ENCODE results near the gene MCF2L2.
"Not testable (repeated sequence)": the region's sequence is repeated elsewhere in the genome, so short reads cannot be mapped to it uniquely, and the experiment has no call there.

MCF2L2 gene

GRCh38 chr3:183371600-183371968, 56.8 kb downstream of the MCF2L2 start:
- H3K36me3 ChIP-seq (ENCODE audit: control insufficient read depth in 2 of 2, insufficient read depth in 2 of 2, low read length in 2 of 2); H3K9me3 ChIP-seq (ENCODE audit: control insufficient read depth in 2 of 2, low read length in 2 of 2); H3K9ac ChIP-seq (ENCODE audit: low read depth in 1 of 2, low read length in 2 of 2); H3K27ac ChIP-seq (ENCODE audit: low read depth in 2 of 2, low read length in 2 of 2); H3K27me3 ChIP-seq (ENCODE audit: control insufficient read depth in 2 of 2, insufficient read depth in 2 of 2, low read length in 2 of 2); H3K4me3 ChIP-seq (ENCODE audit: low read length in 2 of 2): not testable (repeated sequence)
- H3K4me1 ChIP-seq (ENCODE audit: control insufficient read depth in 2 of 2, insufficient read depth in 2 of 2, low read length in 2 of 2), result peaks cover 6 to 10% of the 10 kb centered on the region in 2 donors

DNA sequence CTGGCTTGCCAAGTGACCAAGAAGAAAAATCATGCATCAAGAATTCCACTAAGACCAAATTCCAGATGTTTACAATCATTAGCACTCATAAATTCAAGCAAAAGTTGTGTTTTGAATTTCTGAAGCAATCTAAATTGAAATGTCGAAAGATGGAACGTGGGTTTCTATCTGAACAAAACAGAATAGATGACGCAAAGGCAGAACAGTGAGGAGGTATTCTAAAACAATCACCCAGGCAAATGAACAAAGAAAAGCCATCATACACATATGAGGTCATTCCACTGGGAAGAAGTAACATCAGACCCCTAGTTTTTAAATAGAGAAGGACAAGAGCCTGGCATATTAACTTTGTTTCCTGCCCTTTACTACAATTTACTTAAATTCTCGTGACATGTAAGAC, 58.0 kb downstream of the MCF2L2 start:
- Histone ChIP-seq H3K27ac (ENCODE audit: low read depth in 2 of 2, low read length in 2 of 2) (no peak overlapping the region), H3K27me3 (ENCODE audit: control insufficient read depth in 2 of 2, insufficient read depth in 2 of 2, low read length in 2 of 2) (no peaks in the 10 kb centered on the region), H3K36me3 (ENCODE audit: control insufficient read depth in 2 of 2, insufficient read depth in 2 of 2, low read length in 2 of 2) (no peaks in the 10 kb centered on the region), H3K9me3 (ENCODE audit: control insufficient read depth in 2 of 2, low read length in 2 of 2) (no peaks in the 10 kb centered on the region), H3K4me1 (ENCODE audit: control insufficient read depth in 2 of 2, insufficient read depth in 2 of 2, low read length in 2 of 2) (peaks cover 8 to 10% of the 10 kb centered on the region in 2 donors), H3K9ac (ENCODE audit: low read depth in 1 of 2, low read length in 2 of 2) (no peak overlapping the region), H3K4me3 (ENCODE audit: low read length in 2 of 2) (no peak overlapping the region)

GRCh38 chr3:183369627-183370026, 58.8 kb downstream of the MCF2L2 start:
- no peaks in the 10 kb centered on the region for H3K9me3 ChIP-seq (ENCODE audit: control insufficient read depth in 2 of 2, low read length in 2 of 2)
- H3K27me3 ChIP-seq (ENCODE audit: control insufficient read depth in 2 of 2, insufficient read depth in 2 of 2, low read length in 2 of 2), result no peaks in the 10 kb centered on the region
- H3K9ac ChIP-seq (ENCODE audit: low read depth in 1 of 2, low read length in 2 of 2), result no peak overlapping the region
- H3K36me3 ChIP-seq (ENCODE audit: control insufficient read depth in 2 of 2, insufficient read depth in 2 of 2, low read length in 2 of 2), result no peaks in the 10 kb centered on the region
- H3K4me3 ChIP-seq (ENCODE audit: low read length in 2 of 2), result no peak overlapping the region
- H3K27ac ChIP-seq (ENCODE audit: low read depth in 2 of 2, low read length in 2 of 2), result no peak overlapping the region
- peaks cover 8 to 10% of the 10 kb centered on the region in 2 donors for H3K4me1 ChIP-seq (ENCODE audit: control insufficient read depth in 2 of 2, insufficient read depth in 2 of 2, low read length in 2 of 2)

DNA sequence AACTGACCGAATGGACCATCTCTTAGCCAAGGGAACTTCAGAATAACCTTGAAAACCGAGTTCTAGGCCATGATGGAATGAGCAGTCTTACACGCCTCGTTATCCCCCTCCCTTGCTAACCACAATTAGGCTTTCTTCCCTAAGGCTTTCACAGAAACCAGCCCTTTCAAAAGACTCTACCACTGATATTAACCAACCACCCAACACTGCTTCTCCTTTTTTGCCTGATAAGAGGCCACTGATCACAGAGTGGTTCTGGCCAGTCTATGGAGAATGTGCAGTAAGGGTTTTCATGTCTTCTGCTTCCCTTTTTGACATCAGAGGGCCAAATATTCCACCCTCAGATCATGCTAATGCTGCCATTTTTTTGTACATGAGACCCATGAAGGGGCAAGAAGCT, 59.3 kb downstream of the MCF2L2 start:
- H3K27ac ChIP-seq (ENCODE audit: low read depth in 2 of 2, low read length in 2 of 2), result no peak overlapping the region
- peaks cover 8 to 10% of the 10 kb centered on the region in 2 donors for H3K4me1 ChIP-seq (ENCODE audit: control insufficient read depth in 2 of 2, insufficient read depth in 2 of 2, low read length in 2 of 2)
- no peak overlapping the region for H3K9ac ChIP-seq (ENCODE audit: low read depth in 1 of 2, low read length in 2 of 2)
- H3K4me3 ChIP-seq (ENCODE audit: low read length in 2 of 2), result no peak overlapping the region
- H3K27me3 ChIP-seq (ENCODE audit: control insufficient read depth in 2 of 2, insufficient read depth in 2 of 2, low read length in 2 of 2), result no peaks in the 10 kb centered on the region
- no peaks in the 10 kb centered on the region for H3K36me3 ChIP-seq (ENCODE audit: control insufficient read depth in 2 of 2, insufficient read depth in 2 of 2, low read length in 2 of 2)
- H3K9me3 ChIP-seq (ENCODE audit: control insufficient read depth in 2 of 2, low read length in 2 of 2), result no peaks in the 10 kb centered on the region

- Histone ChIP-seq H3K27ac (ENCODE audit: low read depth in 2 of 2, low read length in 2 of 2) (no peak overlapping the region), H3K4me3 (ENCODE audit: low read length in 2 of 2) (no peak overlapping the region), H3K4me1 (ENCODE audit: control insufficient read depth in 2 of 2, insufficient read depth in 2 of 2, low read length in 2 of 2) (no peaks in the 10 kb centered on the region), H3K9ac (ENCODE audit: low read depth in 1 of 2, low read length in 2 of 2) (no peak overlapping the region), H3K9me3 (ENCODE audit: control insufficient read depth in 2 of 2, low read length in 2 of 2) (no peaks in the 10 kb centered on the region), H3K27me3 (ENCODE audit: control insufficient read depth in 2 of 2, insufficient read depth in 2 of 2, low read length in 2 of 2) (no peaks in the 10 kb centered on the region), H3K36me3 (ENCODE audit: control insufficient read depth in 2 of 2, insufficient read depth in 2 of 2, low read length in 2 of 2) (no peaks in the 10 kb centered on the region)
Measured at GRCh38 chr3:183360971-183361624, 67.3 kb downstream of the MCF2L2 start.

- no peaks in the 10 kb centered on the region for H3K4me1 ChIP-seq (ENCODE audit: control insufficient read depth in 2 of 2, insufficient read depth in 2 of 2, low read length in 2 of 2)
- H3K4me3 ChIP-seq (ENCODE audit: low read length in 2 of 2), result no peak overlapping the region
- H3K9ac ChIP-seq (ENCODE audit: low read depth in 1 of 2, low read length in 2 of 2), result no peak overlapping the region
- no peak overlapping the region for H3K27ac ChIP-seq (ENCODE audit: low read depth in 2 of 2, low read length in 2 of 2)
- H3K9me3 ChIP-seq (ENCODE audit: control insufficient read depth in 2 of 2, low read length in 2 of 2), result no peaks in the 10 kb centered on the region
- H3K27me3 ChIP-seq (ENCODE audit: control insufficient read depth in 2 of 2, insufficient read depth in 2 of 2, low read length in 2 of 2), result no peaks in the 10 kb centered on the region
- H3K36me3 ChIP-seq (ENCODE audit: control insufficient read depth in 2 of 2, insufficient read depth in 2 of 2, low read length in 2 of 2), result no peaks in the 10 kb centered on the region
Measured at GRCh38 chr3:183359036-183359435, 69.4 kb downstream of the MCF2L2 start.

GRCh38 chr3:183357564-183358079, 70.8 kb downstream of the MCF2L2 start:
- no peaks in the 10 kb centered on the region for H3K27me3 ChIP-seq (ENCODE audit: control insufficient read depth in 2 of 2, insufficient read depth in 2 of 2, low read length in 2 of 2)
- H3K9ac ChIP-seq (ENCODE audit: low read depth in 1 of 2, low read length in 2 of 2), result no peak overlapping the region
- no peaks in the 10 kb centered on the region for H3K9me3 ChIP-seq (ENCODE audit: control insufficient read depth in 2 of 2, low read length in 2 of 2)
- H3K27ac ChIP-seq (ENCODE audit: low read depth in 2 of 2, low read length in 2 of 2), result no peak overlapping the region
- no peaks in the 10 kb centered on the region for H3K4me1 ChIP-seq (ENCODE audit: control insufficient read depth in 2 of 2, insufficient read depth in 2 of 2, low read length in 2 of 2)
- no peaks in the 10 kb centered on the region for H3K36me3 ChIP-seq (ENCODE audit: control insufficient read depth in 2 of 2, insufficient read depth in 2 of 2, low read length in 2 of 2)
- no peak overlapping the region for H3K4me3 ChIP-seq (ENCODE audit: low read length in 2 of 2)

- no peak overlapping the region for H3K27ac ChIP-seq (ENCODE audit: low read depth in 2 of 2, low read length in 2 of 2)
- H3K4me3 ChIP-seq (ENCODE audit: low read length in 2 of 2), result no peak overlapping the region
- no peaks in the 10 kb centered on the region for H3K27me3 ChIP-seq (ENCODE audit: control insufficient read depth in 2 of 2, insufficient read depth in 2 of 2, low read length in 2 of 2)
- H3K9ac ChIP-seq (ENCODE audit: low read depth in 1 of 2, low read length in 2 of 2), result no peak overlapping the region
- H3K9me3 ChIP-seq (ENCODE audit: control insufficient read depth in 2 of 2, low read length in 2 of 2), result no peaks in the 10 kb centered on the region
- no peaks in the 10 kb centered on the region for H3K4me1 ChIP-seq (ENCODE audit: control insufficient read depth in 2 of 2, insufficient read depth in 2 of 2, low read length in 2 of 2)
- H3K36me3 ChIP-seq (ENCODE audit: control insufficient read depth in 2 of 2, insufficient read depth in 2 of 2, low read length in 2 of 2), result no peaks in the 10 kb centered on the region
Measured at GRCh38 chr3:183356920-183357319, 71.5 kb downstream of the MCF2L2 start.

DNA sequence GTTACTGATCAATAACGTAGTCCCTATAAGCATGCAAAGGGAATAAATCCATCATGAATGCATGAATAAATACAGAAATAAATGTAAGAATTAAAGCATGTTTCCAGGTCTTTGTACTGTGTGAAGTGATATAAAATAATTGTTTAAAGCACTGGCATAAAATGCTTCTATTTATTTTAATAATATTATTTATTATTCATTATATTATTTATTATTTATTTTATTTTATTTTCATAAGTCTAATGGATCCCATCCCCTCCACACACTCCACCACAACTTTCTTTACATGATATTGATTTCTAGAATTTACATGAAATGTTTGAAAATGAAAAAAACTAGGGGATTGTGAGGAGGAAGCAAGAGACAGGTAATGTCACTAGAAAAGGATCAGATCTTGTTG, 73.5 kb downstream of the MCF2L2 start:
- H3K4me3 ChIP-seq (ENCODE audit: low read length in 2 of 2), result no peak overlapping the region
- H3K27me3 ChIP-seq (ENCODE audit: control insufficient read depth in 2 of 2, insufficient read depth in 2 of 2, low read length in 2 of 2), result no peaks in the 10 kb centered on the region
- H3K36me3 ChIP-seq (ENCODE audit: control insufficient read depth in 2 of 2, insufficient read depth in 2 of 2, low read length in 2 of 2), result no peaks in the 10 kb centered on the region
- H3K9me3 ChIP-seq (ENCODE audit: control insufficient read depth in 2 of 2, low read length in 2 of 2), result no peaks in the 10 kb centered on the region
- no peak overlapping the region for H3K27ac ChIP-seq (ENCODE audit: low read depth in 2 of 2, low read length in 2 of 2)
- H3K4me1 ChIP-seq (ENCODE audit: control insufficient read depth in 2 of 2, insufficient read depth in 2 of 2, low read length in 2 of 2), result peaks cover 0 to 4% of the 10 kb centered on the region in 2 donors
- no peak overlapping the region for H3K9ac ChIP-seq (ENCODE audit: low read depth in 1 of 2, low read length in 2 of 2)

DNA sequence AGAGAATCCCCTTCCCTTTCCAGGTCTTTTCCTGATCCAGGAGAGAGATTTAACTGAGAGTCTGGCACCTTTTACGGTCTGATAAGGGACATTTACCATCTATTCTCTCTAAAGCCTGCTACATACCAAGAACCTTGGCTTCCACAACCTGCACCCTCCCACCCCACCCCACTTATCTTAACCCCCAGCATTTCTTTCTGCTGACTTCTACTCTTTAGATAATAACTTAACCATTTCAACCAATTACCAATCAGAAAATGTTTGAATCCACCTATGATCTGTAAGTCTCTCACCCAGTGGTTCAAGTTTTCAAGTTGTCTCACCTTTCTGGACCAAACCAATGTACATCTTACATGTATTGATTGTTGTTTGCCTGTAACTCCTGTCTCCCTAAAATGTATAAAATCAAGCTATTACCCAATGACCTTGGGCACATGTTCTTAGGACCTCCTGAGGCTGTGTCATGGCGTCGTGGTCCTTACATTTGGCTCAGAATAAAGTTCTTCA, 74.0 kb downstream of the MCF2L2 start:
- H3K27me3 ChIP-seq (ENCODE audit: control insufficient read depth in 2 of 2, insufficient read depth in 2 of 2, low read length in 2 of 2), result no peaks in the 10 kb centered on the region
- no peaks in the 10 kb centered on the region for H3K36me3 ChIP-seq (ENCODE audit: control insufficient read depth in 2 of 2, insufficient read depth in 2 of 2, low read length in 2 of 2)
- H3K4me1 ChIP-seq (ENCODE audit: control insufficient read depth in 2 of 2, insufficient read depth in 2 of 2, low read length in 2 of 2), result peaks cover 0 to 5% of the 10 kb centered on the region in 2 donors
- H3K9ac ChIP-seq (ENCODE audit: low read depth in 1 of 2, low read length in 2 of 2), result no peak overlapping the region
- no peak overlapping the region for H3K4me3 ChIP-seq (ENCODE audit: low read length in 2 of 2)
- H3K9me3 ChIP-seq (ENCODE audit: control insufficient read depth in 2 of 2, low read length in 2 of 2), result no peaks in the 10 kb centered on the region
- H3K27ac ChIP-seq (ENCODE audit: low read depth in 2 of 2, low read length in 2 of 2), result no peak overlapping the region

Data from mucosa of rectum (tissue), 2 donors.